ENCODE data around the gene PCGF1. TPM values are rescaled to one million over a fixed set of nuclear protein-coding genes. Genes with fewer than 3 reads are reported as not detected.

Gene PCGF1
- total and polyA plus RNA-seq, 10 donors, result 9.6 to 20.4 (median 14.6) TPM

DNA sequence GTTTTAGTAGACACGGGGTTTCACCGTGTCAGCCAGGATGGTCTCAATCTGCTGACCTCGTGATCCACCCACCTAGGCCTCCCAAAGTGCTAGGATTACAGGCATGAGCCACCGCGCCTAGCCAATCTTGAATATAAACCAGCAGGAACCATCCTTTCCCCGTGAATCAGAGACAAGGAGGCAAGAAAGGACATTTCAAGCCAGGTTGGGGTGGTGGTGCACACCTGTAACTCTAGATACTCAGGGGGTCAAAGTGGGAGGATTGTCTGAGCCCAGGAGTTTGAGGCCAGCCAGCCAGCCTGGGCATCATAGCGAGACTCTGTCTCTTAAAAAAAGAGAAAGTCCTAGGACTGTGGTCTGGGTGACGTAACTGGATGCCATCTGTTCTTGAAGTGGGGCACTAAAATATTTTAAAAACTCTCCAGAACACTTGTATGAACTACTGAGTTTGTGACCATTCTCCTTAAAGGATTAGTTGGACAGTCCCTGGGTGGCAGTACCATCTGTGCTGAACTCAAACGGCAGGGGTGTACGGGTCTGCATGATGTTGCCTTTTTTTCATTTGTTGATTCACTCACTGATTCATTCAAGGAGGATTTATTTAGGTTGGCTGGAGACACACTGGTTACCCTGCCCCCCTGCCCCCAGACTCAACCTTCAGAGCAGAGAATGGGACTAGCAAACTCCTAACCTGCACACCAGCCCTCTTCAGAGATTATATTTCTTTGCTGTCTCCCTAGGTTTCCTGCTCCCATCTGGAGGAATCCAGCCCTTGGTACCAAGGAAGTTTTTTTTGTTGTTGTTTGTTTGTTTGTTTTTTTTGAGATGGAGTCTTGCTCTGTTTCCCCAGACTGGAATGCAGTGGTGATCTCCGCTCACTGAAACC lies 3.9 kb upstream of the PCGF1 start:
- Histone ChIP-seq H3K27me3 (replicated peaks in 1 of 7) (peaks cover 23 to 66% (median 57%) of the 10 kb centered on the region in 7 donors), H3K27ac (no peak overlapping the region), H3K36me3 (peaks cover 0 to under 1% (median 0%) of the 10 kb centered on the region in 6 donors), H3K4me1 (peaks cover 27 to 51% (median 46%) of the 10 kb centered on the region in 6 donors), H3K4me3 (no peak overlapping the region), H3K9me3 (no peaks in the 10 kb centered on the region)
- intact Hi-C loops (cut with DNase I; ENCODE audit: low total_unique reads), result no loop called here
- peak; percentile 31 for DNase-seq
- TF ChIP-seq POLR2A (IDR thresholded peaks at IDR 0.05) (no peak), POLR2AphosphoS5 (IDR thresholded peaks at IDR 0.05) (no peak)
- TF ChIP-seq, protein P1, sequence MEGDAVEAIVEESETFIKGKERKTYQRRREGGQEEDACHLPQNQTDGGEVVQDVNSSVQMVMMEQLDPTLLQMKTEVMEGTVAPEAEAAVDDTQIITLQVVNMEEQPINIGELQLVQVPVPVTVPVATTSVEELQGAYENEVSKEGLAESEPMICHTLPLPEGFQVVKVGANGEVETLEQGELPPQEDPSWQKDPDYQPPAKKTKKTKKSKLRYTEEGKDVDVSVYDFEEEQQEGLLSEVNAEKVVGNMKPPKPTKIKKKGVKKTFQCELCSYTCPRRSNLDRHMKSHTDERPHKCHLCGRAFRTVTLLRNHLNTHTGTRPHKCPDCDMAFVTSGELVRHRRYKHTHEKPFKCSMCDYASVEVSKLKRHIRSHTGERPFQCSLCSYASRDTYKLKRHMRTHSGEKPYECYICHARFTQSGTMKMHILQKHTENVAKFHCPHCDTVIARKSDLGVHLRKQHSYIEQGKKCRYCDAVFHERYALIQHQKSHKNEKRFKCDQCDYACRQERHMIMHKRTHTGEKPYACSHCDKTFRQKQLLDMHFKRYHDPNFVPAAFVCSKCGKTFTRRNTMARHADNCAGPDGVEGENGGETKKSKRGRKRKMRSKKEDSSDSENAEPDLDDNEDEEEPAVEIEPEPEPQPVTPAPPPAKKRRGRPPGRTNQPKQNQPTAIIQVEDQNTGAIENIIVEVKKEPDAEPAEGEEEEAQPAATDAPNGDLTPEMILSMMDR (IDR thresholded peaks at IDR 0.05 in 8 of 11, conservative IDR thresholded peaks at IDR 0.05 in 3 of 11), result no peak
- WGBS, 5 donors, result 37 to 49% (median 43%) methylated on average over 11 of the region's 11 CpGs

DNA sequence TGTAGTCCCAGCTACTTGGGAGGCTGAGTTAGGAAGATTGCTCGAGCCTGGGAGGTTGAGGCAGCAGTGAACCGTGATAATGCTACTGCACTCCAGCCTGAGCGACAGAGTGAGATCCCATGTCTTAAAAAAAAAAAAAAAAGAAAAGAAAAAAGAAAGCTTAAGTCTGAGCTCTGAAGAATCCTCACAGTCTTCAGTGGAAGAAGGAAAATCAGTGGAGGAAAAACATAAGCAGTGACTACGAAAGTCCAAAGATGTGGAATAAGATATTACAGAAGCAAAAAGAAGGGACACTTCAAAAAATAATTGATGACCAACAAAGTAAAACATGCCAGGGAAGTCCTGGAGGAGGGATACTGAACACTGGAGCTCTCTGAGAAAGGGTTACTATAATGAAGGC lies 2.8 kb upstream of the PCGF1 start:
- no peak for DNase-seq
- no peak overlapping the region for H3K4me3 ChIP-seq
- TF ChIP-seq, protein P1 (IDR thresholded peaks at IDR 0.05 in 8 of 11, conservative IDR thresholded peaks at IDR 0.05 in 3 of 11), result no peak
- TF ChIP-seq POLR2A (IDR thresholded peaks at IDR 0.05), result no peak
- TF ChIP-seq POLR2AphosphoS5 (IDR thresholded peaks at IDR 0.05), result no peak
- H3K9me3 ChIP-seq, result no peaks in the 10 kb centered on the region
- 80 to 92% (median 89%) methylated on average over 4 of the region's 4 CpGs for WGBS, 5 donors
- peaks cover 27 to 51% (median 46%) of the 10 kb centered on the region in 6 donors for H3K4me1 ChIP-seq
- intact Hi-C loops (cut with DNase I; ENCODE audit: low total_unique reads), result no loop called here
- H3K36me3 ChIP-seq, result peaks cover 0 to 11% (median 7%) of the 10 kb centered on the region in 6 donors
- H3K27me3 ChIP-seq (replicated peaks in 1 of 7), result peaks cover 14 to 55% (median 46%) of the 10 kb centered on the region in 7 donors
- no peak overlapping the region for H3K27ac ChIP-seq

DNA sequence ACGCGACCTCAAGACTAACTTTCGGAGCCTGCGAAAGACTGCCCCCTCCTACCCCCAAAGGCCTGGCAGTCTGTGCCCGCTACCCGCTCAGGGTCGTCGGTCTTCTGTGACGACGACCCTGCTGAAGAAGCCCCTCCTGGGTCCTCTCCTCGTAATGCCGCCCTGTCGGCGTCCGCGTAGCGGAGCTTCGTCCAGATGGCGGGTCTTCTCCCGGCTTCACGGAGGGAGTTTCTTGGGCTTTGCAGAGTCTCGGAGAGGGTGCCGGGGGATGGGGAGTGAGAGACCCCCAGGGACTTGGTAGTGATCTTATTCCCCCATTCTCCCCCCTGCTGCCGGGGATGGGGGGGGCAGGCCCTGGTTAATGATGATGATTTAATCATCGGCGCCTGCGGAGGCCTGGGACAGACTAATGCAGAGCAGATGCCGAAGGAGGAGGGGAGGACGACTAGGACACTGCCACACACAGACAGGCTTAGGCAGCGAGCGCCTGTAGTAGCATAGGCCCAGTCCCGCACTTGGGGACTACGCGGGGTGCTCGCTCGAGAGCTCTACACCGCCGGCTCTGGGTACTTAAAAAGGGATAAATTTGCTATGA lies 528 bp upstream of the PCGF1 start:
- intact Hi-C loops (cut with DNase I; ENCODE audit: low total_unique reads), result no loop called here
- Histone ChIP-seq H3K9me3 (no peaks in the 10 kb centered on the region), H3K36me3 (peaks cover 0 to 23% (median 16%) of the 10 kb centered on the region in 6 donors), H3K27me3 (replicated peaks in 1 of 7) (peaks cover 2 to 46% (median 25%) of the 10 kb centered on the region in 7 donors), H3K27ac (peak overlapping the region; percentile 97 to 100 (median 99)), H3K4me3 (peak overlapping the region; percentile 60 to 90 (median 62)), H3K4me1 (peaks cover 19 to 51% (median 47%) of the 10 kb centered on the region in 6 donors)
- peak; percentile 88 for DNase-seq
- TF ChIP-seq, protein P1 (IDR thresholded peaks at IDR 0.05 in 8 of 11, conservative IDR thresholded peaks at IDR 0.05 in 3 of 11), result no peak
- no peak for TF ChIP-seq POLR2AphosphoS5 (IDR thresholded peaks at IDR 0.05)
- TF ChIP-seq POLR2A (IDR thresholded peaks at IDR 0.05), result no peak
- WGBS, 5 donors, result 14 to 17% (median 15%) methylated on average over 29 to 38 of the region's 38 CpGs

Measured in spleen (tissue), 11 donors.